Activated CD4-positive, CD25-positive, alpha-beta regulatory T cell treated with anti-CD3 and anti-CD28 coated beads, Interleukin-2, amount 50 U/mL, for 16 hours (primary cell): ENCODE measurements around the gene CA11.

Experiments used
- DNase-seq: peaks from one replicate; pipeline ENCODE4 v3.0.0-alpha.2; 2020; ENCODE audit warnings: low read depth, low spot score

The CA11 gene

DNA sequence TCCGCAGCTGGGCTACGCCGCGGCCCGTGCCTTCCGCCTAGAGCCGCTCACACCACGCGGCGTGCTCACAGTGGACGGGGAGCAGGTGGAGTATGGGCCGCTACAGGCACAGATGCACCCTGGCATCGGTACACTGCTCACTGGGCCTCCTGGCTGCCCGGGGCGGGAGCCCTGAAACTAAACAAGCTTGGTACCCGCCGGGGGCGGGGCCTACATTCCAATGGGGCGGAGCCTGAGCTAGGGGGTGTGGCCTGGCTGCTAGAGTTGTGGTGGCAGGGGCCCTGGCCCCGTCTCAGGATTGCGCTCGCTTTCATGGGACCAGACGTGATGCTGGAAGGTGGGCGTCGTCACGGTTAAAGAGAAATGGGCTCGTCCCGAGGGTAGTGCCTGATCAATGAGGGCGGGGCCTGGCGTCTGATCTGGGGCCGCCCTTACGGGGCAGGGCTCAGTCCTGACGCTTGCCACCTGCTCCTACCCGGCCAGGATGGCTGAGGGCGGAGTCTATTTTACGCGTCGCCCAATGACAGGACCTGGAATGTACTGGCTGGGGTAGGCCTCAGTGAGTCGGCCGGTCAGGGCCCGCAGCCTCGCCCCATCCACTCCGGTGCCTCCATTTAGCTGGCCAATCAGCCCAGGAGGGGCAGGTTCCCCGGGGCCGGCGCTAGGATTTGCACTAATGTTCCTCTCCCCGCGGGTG, 16.2 kb downstream of the CA11 start:
- no peak for DNase-seq

DNA sequence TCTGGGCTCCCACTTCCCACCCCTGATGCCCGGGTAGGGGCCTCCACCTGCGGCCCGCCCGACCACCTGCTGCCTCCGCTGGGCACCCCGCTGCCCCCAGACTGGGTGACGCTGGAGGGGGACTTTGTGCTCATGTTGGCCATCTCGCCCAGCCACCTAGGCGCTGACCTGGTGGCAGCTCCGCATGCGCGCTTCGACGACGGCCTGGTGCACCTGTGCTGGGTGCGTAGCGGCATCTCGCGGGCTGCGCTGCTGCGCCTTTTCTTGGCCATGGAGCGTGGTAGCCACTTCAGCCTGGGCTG, 16.7 kb downstream of the CA11 start:
- DNase-seq = no peak

DNA sequence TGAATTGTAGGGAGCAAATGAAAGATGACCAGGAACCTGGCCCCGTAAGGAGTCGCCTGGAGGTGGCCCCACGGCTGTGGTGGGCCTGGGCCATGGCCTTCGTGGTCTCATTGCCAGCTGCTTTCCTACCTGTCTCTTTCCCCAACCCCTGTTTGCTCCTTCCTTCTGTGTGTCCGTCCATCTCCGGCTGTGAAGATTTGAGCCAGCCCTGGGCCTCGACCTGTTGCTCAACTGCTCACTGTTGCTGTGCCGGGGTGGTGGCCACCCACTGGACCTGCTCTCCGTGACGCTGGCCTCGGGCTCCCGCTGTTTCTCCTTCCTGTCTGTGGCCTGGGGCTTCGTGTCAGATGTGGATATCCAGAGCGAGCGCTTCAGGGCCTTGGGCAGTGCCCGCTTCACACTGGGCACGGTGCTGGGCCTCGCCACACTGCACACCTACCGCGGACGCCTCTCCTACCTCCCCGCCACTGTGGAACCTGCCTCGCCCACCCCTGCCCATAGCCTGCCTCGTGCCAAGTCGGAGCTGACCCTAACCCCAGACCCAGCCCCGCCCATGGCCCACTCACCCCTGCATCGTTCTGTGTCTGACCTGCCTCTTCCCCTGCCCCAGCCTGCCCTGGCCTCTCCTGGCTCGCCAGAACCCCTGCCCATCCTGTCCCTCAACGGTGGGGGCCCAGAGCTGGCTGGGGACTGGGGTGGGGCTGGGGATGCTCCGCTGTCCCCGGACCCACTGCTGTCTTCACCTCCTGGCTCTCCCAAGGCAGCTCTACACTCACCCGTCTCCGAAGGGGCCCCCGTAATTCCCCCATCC, 17.3 kb downstream of the CA11 start:
- no peak for DNase-seq

DNA sequence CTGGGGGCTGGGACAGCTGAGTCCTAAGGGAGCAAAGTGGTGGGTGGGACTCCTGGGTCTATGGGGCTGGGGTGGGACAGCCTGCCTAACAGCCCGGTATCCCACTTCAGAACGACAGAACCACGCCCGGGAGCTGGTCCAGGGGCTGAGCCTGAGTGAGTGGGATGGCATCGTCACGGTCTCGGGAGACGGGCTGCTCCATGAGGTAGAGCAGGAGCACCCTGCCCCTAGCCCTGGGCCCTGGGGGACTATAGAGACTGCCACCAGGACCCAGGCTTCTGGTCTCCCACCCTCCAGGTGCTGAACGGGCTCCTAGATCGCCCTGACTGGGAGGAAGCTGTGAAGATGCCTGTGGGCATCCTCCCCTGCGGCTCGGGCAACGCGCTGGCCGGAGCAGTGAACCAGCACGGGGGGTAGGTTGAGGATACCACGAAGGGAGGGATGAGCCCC, 18.1 kb downstream of the CA11 start:
- DNase-seq = no peak

DNA sequence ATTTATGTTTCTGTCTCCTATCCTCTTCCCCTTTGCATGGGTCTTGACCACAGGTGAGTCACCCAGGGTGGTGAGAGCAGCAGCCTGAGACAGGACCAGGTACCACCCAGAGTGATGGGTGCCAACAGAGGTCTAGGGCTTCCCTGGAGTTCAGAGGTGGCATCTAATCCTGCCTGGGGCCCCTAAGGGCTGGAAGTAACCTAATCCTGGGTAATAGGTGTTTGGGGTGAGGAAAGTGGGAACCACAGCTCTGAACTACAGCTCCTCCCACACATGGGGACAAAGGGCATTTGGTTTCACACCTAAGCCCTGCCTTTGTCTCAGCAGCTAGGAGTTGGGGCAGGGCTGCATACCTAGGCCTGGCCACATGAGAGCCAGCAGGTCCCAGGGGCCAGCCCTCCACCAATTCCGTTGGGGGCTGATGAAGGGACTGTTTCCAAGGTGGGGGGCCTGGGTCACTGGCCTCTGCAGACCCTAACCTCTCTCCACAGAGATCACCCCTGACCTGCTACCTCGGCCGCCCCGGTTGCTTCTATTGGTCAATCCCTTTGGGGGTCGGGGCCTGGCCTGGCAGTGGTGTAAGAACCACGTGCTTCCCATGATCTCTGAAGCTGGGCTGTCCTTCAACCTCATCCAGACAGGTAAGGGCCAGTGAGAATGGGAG, 18.7 kb downstream of the CA11 start:
- DNase-seq = no peak

DNA sequence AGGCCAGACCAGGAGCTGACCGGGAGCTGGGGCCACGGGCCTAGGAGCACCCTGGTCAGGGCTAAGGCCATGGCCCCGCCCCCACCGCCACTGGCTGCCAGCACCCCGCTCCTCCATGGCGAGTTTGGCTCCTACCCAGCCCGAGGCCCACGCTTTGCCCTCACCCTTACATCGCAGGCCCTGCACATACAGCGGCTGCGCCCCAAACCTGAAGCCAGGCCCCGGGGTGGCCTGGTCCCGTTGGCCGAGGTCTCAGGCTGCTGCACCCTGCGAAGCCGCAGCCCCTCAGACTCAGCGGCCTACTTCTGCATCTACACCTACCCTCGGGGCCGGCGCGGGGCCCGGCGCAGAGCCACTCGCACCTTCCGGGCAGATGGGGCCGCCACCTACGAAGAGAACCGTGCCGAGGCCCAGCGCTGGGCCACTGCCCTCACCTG, 20.1 kb downstream of the CA11 start:
- DNase-seq = no peak

DNA sequence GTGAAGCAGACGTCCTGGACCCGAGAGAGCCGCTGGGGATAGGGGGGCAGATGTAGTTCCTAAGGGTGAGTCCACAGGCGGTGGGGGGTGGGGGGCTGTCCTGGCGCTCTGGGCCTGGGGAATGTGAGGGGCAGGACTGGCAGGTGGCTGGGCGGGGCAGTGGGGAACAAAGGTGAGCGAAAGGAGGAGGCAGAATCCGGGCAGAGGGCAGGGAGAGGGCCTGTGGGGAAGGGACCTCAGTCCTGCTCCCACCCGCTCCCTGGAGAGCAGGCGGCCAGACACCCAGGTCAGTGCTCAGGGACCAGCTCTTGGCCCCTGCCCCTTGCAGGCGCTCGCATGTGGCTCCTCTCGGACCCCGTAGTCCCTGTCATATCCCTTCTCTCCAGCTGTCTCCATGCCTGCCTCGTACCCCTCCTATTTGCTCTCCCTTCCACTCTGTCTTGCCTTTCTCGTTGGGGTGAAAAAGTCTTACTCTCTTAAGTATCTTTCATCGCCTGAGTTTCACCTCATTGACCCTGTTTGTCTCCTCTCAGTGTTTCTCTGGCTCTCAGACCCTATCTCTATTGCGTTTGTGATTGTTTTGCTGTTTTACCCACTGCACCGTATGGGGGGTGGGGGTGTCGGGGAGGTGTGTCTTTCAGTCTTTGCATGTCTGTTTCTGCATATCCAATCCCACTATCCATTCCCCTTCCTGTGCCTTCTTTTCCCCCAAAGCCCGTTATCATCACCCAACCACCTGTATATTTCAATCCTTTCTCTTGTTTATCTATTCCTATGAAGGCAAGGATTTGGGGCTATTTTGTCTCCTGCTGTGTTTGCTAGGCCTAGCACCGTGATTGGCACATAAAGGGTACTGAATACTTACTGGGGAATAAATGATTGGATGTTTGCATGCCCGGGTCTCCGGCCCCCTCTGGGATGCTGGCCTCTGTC, 20.9 kb downstream of the CA11 start:
- DNase-seq = no peak

DNA sequence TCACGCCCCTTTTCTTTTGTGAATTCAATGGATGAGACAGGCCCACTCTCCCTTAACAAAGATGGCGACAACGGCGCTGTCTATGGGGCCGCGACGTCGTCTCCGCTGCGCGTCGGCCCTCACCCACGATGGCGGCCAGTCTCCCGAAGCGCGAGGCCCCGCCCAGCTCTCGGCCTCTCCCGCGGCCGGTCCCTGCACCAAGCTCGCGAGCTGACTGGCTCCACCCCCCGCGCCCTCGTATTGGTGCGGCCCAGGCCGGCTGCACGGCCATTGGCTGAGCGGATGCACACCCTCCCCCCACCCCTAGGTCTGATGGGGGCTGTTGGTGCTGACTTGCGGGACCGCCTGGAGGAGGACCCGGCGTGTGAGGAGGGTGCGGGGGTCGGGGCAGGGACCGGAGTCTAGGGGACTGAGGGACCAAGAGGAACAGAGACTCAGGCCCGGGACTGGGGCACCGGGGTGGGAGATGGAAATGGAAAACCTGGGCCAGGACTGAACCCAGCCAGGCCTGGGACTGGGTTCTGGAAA, 21.9 kb downstream of the CA11 start:
- DNase-seq = peak; percentile 88

DNA sequence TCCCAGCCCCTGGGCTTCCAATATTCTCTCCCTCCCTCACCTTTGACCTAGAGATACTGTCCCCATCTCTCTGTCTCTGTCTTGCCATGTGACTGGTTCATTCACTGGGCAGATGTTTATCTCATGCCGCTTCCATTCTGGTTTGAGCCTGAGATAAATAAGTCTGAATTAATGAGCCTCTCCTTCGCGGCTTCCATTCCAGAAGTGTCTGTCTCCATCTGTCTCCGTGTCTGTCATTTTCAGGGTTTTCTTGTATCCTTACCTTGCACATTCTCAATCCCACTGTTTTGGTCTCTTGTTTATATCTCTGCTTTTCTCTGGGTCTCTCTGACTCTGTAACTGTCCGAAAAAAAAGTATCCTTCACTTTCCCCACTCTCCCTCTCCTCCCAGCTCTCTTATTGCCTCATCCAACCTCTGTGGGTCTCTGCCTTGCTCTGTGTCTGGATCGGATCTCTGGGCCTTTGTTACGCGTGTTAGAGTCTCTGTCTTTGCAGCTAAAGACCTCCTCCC, 22.4 kb downstream of the CA11 start:
- DNase-seq = no peak

DNA sequence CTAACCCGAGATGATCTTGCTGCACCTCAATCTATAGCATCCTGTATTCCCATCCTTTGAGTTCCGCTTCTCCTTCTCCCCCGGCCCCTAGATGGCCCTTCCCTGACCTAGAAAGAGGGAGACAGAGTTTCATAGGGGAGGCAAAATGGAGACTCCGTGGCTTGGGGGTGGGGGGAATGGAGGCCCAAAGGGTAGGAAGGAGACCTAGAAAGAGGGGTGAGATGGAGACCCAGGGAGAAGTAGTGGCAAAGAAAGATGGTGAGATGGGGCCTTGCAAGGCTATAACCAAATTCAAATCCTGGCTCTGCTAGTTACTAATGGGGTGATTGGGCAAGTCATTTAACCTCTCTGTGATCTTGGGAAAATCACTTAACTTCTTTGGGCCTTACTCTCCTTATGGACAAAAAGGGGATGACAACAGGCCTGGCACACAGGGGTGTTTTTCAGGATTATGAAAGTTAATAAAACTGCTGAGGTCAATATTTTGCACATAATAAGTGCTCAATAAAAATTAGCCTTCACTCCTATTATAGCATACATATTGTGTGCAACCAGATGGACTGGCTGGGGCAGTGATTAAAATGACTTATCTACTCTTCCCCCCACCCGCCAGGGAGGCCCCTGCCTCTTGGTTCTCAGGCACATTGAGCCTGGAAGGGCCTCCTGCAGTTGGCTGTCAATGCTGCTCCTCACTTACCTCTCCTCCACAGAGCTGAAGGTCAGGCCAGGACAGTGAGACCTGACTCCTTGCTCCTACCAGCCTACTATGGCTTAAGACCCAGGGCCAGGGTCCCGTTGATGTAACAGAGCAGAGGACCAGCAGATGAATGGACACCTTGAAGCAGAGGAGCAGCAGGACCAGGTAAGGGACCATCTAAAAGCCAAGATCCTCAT, 26.0 kb downstream of the CA11 start:
- DNase-seq = no peak

DNA sequence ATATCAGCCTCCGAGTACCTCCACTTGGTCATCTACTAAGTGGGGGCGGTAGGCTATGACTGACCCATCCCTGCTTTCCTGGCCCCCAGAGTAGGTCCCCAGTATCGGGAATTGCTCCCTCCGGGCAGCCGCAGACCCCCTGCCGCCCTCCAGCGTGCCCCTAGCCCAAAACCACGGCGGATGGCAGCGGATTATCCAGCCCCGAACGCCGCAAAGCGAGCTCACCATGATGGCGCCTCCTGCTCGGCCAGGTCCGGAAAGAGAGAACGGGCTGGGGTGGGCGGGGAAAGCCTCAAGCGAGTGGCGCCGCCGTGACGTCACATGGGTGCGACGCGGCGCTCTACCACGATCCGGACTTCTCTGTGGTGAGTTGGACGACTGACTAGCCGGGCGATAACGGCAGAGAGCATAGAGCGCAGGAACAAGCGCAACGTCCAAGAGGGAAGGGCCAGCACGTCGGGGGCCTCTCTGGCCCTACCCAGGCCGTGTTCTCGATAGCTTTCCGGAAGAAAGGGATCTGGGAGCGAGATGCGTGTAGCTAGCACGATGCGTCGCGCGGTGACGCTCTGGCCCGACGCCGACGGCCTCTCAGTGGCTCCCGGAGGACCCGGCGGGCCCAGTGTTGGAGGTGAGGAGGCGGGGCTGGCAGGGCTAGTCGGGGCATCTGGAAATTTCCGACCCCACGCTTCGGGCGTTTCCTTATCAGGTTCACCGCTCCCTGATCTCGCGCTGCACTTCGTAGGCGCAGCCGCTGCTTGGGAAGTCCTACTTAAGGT, 26.9 kb downstream of the CA11 start, which contains the start of the genes RPL18 and SPHK2:
TSS of gene RPL18 (minus strand) at position 263 of the 776 bp plus-strand sequence. CDS start at position 228, 35 bp downstream.
TSS of gene SPHK2 (plus strand) at position 591 of the 776 bp plus-strand sequence. CDS start 1,009 bp downstream, outside the sequence.
- peak; percentile 91 for DNase-seq

DNA sequence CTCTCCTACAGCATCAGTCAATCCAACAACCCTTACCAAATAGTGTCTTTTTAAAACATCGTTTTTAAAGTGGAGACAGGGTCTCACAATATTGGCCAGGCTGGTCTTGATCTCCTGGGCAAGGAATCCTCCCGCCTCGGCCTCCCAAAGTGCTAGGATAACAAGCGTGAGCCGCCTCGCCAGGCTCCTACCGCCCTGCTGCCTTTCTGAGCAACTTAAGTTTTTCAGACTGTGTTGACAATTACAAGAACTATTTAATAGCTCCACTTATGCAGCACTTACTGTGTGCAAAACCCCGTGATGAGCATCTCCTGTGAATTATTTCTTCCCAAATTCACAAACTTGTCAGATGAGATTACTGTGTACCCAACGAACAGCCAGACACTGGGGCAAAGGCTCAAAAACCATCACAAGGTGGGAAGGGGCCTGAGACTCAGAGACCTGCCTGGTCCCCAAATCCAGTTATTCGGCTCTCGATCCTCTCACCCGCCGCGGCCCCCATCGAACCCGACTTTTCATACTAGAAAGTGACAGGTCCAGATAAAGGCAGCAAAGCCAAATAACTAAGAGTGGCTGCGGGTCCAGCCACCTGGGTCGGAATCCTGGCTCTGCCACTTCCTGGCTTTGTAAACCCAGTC, 27.6 kb downstream of the CA11 start:
- DNase-seq = no peak

DNA sequence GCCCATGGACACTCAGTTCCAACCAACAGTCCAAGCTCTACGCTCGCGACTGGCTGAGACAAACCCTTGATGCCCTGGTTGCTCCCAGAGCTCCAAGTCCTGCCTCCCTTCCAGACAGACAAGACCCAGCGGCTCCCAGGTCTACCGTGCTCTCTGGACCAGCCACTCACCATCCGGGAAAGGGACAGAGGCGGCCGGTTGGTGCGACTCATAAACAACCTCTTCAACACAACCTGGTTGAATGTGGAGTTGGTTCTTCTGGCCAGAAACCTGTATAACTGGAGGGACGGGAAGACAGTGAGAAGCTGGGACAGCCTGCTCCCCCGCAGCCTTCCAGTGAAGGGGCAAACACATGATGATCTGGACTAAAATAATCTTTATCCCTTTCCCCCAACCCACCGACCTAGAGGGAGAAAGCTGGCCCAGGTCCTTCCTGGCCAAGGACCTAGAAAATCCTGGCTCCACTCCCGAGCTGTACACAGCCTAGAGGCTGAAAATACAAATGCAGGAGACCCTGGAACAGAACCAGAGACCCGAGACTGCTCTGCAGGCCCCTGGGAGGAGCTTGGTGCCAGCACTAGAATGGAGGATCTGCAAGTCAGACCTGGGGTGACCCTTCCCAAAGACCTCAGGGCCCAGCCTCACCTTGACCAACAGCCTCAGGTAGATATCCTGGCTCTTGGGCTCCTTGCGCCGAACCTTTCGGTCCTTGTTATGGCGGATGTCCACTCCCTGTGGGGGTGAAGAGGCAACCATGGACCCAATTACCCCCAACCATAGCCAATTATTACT, 28.6 kb downstream of the CA11 start:
- no peak for DNase-seq

DNA sequence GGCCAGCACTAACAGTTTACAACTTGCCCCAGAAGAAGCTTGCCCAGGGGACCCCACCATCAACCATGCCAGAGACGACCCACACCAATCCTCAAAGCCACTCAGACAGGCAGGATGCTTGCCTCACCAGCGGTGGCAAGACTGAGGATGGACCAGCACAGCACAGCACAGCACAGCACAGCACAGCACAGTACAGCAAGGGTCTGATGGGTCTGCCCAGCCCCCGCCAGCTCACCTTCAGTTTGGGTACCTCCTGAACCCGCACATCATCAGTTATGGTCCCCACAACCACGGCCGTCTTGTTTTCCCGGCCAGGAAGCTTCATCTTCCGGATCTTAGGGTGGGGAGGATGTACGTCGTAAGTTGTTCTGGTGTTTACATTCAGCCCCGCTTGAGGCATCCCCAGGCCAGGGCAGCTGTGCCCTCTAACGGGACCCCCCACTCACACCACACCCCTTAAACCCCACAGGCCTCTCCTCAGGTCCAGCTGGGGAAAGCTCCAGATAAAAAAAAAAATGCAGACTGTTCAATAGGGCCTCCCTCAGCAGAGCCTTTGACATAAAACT, 29.4 kb downstream of the CA11 start:
- DNase-seq = no peak

DNA sequence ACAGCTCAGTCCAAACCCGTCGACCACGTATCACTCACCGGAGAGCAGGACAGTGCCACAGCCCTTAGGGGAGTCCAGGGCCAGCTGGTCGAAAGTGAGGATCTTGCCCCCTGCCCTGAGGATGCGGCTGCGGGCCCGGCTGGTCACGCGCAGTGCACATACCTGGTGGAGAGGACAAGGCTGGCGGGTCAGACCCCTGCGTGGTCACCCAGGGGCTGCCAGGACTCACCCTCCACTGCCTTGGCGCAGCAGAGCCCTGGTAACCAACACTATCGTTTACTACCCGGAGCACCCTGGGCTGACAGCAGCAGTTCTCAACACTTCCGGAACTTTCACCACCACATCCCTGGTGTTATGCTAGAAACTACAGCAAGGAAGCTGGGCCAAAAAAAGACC, 29.9 kb downstream of the CA11 start:
- no peak for DNase-seq

DNA sequence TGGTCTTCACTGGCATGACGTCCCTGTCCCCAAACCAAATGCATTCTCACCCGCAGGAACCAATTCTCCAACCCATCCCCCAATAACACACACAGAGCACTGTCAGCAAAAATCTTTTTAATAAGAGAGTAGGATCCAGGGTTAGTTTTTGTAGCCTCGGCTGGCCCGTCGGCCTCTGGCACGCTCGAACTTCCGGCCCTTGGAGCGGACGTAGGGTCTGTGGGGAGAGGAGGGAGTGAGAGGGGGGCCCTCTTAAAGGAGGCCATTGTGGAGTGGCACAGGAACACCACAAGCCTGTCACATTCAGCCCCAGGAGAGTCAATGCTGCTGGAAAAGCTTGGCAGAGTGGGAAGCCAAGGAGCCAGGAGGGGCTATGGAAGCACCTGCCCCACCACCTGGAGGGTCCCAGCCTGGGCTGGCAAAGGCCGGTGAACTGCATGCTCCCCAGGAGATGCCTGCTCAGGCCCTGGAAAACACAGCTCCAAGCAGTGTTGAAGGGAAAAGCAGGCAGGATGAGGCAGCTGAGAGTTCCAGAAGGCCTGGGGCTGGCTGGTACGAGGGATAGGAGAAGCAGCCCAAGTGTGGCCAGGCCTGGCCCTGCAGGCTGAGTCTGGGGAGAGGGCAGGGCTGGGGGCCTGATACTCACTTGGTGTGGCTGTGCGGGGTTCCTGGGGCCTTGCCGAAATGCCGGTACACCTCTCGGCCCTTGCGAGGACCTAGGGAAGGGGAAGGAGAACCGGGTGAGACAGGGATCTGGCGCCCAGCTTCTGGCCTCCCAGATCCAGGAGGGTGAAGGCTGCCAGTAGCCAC, 30.6 kb downstream of the CA11 start:
- no peak for DNase-seq
